GM19324 (cell line): ENCODE measurements around the gene RORC.
"Not testable (repeated sequence)": the region's sequence is repeated elsewhere in the genome, so short reads cannot be mapped to it uniquely, and the experiment has no call there.

Experiments used
- ATAC-seq: cut with Tn5 transposase; IDR thresholded peaks from one replicate; pipeline ENCODE4 v1.9.1; 2021; ENCODE audit warnings: mild to moderate bottlenecking, moderate library complexity; ENCODE audit not compliant: unreplicated experiment, low FRiP score

The RORC gene

DNA sequence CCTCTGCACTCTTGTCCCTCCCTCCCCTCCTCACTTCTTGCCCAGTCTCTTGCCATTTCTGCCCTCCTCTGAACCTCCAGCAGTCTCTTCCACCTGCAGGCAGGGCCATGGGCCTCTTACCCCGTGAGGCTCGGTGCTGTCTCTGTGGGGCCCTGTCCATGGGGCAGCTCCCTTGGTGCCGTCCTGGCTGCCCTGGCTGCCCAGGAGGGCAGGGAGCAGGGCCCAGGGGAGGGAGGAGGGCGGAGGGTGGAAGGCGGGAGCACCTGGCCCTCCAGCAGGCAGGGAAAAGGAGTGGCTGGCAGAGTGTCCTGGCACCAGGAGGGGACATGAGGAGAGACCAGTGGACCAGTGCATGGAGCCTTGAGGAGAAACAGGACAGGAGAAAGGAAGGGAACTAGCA, at the start of gene RORC:
Gene RORC (minus strand): TSS at position 198 of the 400 bp plus-strand sequence. CDS start 38 bp downstream, at position 160.
- no peak for ATAC-seq

DNA sequence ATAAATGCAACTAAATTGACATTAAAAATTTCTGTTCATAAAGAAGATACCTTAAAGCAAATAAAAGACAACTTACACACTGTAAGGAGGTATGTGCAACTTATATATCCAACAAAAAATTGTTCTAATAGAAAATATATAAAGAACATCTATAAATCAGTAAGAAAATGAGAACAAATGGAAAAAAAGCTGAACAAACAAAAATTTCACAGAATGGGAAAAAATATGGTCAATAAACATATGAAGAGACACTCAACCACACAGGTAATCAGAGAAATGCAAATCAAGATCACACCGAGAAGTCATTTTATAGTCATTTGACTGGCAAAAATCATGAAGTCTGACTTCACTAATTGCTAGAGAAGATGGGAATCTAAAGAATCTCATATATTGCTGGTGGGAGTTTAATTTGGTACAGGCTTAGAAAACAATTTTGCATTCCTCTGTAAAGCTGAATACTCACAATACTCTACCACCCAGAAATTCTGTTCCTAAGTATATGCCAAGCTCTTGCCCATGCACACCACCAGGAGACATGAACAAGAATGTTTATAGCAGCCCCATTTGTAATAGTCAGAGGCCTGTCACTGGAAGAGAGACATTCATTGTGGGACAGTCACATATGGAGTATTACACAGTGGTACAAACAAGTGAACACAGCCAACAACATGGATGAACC, 44.0 kb upstream of the RORC start:
- no peak for ATAC-seq

DNA sequence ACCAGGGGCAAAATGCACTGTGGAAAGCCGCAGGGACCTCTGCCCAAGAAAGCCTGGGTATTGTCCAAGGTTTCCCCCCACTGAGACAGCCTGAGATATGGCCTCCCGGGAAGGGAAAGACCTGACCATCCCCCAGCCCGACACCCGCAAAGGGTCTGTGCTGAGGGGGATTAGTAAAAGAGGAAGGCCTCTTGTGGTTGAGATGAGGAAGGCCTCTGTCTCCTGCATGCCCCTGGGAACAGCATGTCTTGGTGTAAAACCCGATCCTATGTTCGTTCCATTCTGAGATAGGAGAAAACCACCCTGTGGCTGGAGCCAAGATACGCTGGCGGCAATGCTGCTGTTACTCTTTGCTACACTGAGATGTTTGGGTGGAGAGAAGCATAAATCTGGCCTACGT, 41.2 kb upstream of the RORC start:
- not testable (repeated sequence) for ATAC-seq

DNA sequence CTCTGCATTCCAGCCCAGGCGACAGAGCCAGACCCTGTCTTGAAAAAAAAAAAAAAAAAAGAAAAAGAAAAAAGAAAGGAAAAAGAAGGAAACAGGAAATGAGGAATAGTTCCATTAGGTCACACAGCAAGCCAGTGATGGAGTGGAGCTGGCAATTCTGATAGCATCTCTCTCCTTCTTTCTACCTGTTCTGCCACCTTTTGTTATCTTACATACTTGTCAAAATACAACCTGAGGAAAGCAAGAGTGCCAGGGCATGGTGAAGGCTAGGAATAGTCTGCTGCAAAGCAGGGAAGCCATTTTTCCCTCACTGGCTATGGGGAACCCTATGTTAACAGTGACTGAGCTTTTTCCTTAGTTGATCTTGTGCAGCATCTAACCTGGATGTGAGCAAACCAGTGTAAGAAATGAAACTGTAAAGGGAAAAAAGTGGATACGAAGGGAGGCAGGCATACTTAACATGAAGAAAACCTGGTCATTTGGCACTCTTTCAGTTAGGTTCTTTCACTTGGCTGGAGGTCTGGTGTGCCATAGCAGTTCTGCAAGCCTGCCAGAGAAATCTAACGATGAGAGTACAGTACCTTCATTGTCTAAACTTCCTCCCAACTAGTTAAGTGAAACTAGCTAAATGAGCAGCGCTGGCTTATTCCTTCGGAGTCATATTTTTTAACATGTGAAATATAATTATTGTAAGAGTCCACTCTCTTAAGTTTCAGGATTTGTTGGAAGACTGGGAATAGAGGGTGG, 39.9 kb upstream of the RORC start:
- no peak for ATAC-seq

DNA sequence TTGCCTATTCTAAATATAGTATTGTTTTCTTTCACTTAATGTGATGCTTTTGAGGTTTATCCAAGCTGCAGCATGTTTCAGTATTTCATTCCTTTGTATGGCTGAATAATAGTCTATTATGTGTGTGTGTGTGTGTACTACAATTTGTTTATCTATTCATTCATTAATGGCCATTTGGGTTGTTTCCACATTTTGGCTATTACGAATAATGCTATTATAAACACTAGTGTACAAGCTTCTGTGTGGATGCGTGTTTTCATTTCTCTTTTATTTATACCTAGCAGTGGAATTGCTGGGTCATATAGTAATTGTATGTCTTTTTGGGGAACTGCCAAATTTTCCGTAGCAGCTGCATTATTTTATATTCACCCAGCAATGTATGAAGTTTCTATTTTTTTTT, 36.9 kb upstream of the RORC start:
- no peak for ATAC-seq

DNA sequence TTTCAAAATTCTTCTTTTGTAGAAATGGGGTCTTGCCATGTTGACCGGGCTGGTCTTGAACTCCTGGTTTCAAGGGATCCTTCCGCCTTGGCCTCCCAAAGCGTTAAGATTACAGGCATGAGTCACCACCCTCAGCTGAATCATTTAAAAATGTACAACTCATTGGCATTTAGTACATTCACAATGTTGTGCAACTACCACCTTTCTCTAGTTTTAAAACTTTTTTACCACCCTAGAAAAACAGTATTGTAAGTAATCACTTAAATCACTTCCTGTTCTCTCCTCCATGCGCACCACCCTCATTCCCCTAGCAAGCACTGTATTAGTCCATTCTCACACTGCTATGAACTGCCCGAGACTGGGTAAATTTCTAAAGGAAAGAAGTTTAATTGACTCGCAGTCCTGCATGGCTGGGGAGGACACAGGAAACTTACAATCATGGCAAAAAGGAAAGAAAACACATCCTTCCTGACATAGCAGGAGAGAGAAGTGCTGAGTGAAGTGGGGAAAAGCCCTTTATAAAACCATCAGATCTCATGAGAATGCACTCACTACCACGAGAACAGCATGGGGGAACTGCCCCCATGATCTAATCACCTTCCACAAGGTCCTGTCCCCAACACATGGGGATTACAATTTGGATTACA, 36.3 kb upstream of the RORC start:
- ATAC-seq = no peak

DNA sequence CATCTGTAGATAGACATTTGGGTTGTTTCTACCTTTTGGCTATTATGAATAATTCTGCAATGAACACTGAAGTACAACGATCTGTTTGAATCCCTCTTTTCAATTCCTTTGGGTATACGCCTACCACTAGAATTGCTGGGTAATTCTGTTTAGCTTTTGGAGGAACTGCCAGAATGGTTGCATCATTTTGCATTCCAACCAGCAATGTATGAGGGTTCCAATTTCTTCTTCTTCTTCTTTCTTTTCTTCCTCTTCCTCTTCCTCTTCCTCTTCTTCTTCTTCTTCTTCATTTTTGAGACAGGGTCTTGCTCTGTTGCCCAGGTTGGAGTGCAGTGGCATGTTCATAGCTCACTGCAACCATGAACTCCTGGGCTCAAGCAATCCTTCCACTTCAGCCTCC, 35.7 kb upstream of the RORC start:
- ATAC-seq = no peak

DNA sequence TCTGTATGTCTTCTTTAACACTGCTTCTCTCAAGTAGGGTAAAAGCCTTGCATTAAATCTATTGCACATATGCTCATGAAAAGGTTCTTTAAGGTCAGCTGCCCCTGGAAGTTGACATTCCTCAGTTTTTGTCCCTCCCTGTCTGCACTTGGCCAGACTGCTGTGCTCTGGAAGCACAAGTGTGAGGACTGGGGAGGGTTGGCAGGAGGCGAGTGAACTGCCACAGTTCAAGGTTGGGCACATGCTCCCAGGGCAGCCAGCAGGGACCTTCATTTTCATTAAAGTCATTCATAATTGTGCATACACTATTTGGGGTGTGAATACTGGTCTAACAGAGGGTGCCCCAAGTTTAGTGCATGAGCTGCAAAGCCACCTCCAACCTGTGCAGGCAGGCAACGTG, 32.8 kb upstream of the RORC start:
- ATAC-seq = no peak

DNA sequence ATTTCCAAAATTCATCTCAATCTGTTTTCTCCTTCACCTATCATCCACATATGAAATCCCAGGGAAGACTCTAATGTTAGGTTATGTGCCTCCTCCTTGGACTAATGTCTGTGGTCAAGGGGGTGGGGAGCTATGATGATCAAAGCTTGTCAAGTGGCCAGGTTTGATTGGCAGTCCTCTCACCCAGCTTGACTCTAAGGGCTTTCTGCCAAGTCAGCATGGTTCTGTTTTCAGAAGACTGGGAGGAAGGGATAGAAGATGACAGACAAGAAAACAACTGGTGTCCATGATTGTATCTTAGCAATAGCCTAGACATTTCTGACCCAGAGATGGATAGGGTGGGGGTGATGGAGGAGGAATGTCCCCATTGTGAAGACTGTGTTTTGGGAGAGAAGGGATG, 31.0 kb upstream of the RORC start:
- no peak for ATAC-seq

DNA sequence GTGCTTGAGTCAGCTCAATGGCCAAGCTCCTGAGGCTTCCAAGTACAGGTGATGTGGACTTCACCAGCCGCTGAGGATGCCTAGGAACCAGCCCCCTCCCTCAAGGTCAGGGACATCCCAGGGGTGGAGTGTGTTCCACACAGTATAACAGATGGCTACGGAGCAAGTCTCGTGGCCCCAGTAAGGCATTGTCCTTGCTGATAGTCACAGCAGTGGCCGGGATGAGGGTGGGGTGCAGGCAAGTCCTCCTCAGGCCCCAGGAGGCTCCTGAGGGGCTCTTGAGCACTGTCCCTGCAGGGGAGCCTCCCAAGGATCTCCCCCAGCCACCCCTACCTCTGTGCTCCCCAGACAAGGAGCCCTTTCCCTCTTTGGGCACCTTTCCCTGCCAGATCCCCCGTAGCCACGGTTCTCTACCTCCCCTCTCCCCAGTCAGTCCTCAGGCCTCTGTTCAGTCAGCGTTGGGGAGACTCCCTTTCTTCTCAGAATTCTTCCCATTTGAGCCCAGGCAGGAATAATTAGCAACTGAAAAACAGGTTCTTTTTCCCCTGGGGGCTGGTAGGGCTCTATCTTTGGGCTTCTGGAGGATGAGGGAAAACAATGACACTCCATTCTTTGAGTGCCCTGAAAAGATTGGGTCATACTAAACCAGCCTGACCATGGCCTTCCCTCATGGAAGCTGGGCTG, 29.0 kb upstream of the RORC start:
- ATAC-seq = no peak

DNA sequence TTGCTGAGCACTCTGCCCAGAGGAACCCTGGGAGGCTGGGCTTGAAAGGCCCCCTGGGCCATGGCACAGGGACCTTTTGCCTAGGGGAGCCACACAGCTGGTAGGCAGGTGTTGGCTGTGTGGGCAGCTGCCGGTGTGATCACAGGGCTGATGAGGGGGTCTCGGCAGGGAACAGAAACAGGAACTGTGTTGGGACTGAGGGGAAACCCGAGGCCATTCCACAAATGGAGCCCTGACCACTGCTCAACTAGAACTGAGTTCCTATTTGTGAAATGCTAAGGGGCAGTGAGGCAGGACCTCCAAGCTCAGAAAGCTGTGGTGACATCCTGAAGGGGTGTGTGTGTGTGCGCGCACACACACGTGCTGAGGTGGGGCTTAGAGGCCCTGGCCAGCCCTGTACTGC, 28.3 kb upstream of the RORC start:
- no peak for ATAC-seq

DNA sequence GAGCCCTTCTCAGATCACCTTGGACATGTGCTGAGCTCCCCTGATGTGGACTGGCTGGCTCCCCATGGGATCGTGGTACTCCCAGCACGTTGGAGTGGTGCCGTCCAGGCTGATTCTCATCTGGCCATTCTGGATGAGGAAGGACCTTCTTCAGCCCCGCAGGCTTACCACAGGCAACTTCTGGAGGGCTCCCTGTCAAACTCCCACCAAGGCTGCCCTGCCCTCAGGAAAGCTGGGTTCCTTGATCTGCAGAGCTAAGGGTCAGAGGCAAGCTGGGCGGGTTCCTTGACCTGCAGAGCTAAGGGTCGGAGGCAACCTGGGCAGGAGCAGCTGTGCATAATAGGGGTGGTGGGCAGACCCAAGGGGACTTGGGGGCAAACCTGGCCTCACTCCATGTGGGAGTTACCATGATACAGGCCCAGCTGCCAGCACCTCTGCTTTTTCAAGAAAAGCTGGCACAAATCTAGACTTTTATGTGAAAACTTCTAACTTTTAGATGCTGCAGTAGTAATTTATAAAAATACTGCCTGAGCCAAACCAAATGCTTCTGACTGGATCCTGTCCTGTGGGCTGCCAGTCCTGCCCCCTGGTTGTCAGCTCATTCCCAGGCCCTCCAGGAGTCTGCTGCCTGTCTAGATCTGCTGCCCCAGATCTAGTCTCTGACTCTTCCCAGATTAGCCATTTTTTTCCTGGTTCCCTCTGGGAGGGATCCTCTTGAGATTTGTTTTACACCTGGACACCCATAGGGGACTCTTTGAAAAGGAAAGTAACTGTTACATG, 27.5 kb upstream of the RORC start:
- no peak for ATAC-seq

DNA sequence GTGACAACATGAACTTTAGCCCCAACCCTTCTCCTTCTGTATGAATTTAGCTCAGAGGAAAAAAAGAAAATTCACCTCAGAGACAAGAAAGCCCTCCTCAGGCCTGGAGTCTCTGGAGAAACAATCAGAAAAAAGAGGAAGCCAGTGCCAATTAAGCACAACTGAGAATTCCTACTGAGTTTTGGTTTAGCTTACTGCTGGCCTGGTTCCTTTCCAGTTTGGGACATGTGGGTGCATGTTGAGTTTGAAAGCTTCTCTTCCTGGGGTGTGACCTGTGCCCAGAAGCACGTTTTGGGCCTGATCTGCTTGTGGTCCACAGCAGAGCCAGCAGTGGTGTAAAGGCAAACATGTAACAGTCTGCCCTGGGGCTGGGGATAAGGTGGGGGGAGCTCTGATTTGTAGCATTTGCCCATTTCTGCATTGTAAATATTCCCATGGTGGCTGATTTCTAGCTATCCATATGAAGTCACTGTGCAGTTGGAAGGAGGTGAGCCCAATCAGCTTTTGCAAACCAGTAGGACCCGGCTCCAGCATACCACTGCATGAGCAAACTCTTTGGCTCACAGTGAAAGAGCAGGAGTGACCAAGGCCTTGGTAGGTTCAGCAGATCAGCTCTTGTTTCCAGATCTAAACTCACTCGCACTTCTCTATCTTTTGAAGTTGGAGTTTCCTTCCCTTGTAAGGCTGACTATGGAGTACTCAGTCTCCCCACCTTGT, 26.6 kb upstream of the RORC start:
- no peak for ATAC-seq

DNA sequence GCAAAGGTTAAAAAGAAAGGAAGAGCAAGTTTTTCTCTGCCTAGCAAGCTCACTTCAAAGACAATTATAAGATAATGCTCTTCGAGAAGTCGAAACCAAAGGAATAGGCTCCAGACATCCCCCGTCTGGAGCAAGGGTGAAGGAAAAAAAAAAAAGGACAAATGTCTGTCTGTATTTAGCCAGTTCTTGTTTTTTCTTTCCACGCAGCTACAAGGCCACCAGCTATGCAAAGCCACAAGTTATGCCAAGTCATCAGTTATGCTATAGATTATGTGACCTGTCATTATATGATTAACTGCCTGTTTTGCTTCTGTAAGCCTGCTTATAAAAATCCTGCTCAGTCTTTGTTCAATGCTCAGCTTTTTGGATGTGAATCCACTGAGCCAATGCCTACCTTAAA, 24.3 kb upstream of the RORC start:
- ATAC-seq = no peak

DNA sequence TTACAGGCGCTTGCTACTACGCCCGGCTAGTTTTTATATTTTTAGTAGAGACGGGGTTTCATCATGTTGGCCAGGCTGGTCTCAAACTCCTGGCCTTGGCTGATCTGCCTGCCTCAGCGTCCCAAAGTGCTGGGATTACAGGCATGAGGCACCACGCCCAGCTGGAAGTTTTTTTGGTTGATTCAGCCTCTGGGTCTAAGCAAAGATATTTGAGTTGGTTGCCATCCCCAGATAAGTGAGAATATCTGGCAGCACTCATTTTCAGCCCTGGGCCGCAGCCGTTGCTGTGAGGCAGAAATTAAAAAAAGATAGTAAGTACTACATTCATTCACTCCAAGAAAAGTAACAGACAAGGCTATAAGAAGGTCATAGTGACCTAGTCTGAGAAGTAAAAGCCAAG, 23.9 kb upstream of the RORC start:
- ATAC-seq = not testable (repeated sequence)

DNA sequence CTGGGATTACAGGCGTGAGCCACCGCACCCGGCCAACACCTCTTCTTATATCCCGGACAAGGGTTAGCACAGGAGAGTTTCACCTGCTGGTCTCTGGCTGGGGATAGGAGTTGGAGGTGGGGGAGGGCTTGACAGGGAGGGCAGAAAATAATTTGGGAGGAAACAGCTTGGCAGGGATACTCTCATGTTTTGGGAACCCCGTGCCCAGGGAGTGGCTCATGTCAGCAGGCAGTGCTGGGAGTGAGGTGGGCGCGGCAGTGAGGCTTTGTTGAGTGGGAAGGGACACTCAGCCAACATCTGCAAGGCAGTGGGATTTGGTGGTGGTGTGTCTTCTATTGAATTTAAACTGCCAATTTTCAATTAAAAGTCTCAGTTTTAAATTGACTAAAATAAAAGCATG, 23.1 kb upstream of the RORC start:
- ATAC-seq = no peak

DNA sequence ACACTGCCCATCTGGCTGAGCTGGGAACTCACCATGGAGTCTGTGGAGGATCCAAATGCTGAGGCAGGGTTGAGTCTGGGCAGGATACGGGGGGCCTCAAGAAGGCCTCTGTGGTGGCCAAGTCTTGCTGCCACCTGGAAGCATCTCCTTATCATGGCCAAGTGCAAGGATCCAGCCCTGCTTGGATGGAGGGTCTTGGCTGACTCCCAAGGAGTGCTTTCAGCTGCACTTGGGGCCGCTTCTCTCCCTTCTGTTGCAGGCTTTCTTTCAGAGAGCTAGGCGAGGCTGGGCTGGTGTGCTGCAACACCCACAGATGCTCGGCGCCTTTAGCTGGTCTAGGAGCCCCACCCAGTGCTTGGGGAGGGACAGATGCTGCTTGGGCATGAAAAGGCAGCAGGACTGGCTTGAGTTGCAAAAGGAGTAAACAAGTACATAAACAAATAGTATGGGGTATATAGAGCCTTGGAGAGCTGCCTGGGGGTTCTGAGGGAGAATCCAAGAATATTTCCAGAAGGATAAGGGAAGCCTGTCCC, 21.9 kb upstream of the RORC start, which contains the start of gene THEM5:
Gene THEM5 (minus strand): TSS at position 302 of the 533 bp plus-strand sequence. CDS start 147 bp downstream, at position 155.
- ATAC-seq = no peak

DNA sequence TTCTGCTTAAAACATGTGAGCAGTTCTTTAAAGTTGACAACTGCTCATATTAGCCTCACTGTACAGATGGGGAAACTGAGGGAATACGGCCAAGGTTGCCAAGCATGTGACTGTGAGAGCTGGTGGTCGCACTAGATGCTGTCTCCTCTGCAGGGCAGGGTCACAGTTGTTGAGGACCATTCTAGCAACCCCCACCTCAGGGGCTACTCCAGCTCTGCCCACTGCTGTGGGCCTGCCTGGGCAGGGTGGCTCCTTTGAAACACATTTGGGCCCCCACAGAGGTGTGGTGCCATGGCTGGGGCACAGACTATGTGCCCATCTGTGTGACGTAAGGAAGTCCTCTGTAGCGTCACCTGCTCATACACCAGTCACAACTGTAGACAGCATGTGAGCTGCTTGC, 21.1 kb upstream of the RORC start:
- no peak for ATAC-seq

DNA sequence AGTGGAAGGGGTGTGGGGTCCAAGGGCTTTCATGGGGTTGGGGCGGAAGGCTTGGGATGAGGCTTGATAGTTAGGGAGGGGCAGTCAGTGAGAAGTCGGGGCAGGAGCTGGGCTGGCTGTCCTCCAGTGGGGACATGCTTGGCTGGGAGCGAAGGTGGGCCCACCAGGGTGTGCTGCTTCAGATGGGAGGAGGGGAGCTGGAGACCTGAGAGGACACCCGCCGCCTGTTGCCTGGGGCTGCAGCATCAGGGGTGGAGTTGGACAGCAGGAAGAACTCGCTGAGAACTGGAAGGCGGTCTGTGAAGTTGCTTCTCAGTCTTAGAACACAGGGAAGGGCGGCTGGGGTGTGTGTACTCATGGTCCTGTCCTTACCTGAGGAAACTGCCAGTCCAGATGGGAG, 20.3 kb upstream of the RORC start:
- no peak for ATAC-seq
